Measurements from ENCODE around the gene TMEM37.
"Not testable (repeated sequence)": the region's sequence is repeated elsewhere in the genome, so short reads cannot be mapped to it uniquely, and the experiment has no call there.

Gene TMEM37, protein sequence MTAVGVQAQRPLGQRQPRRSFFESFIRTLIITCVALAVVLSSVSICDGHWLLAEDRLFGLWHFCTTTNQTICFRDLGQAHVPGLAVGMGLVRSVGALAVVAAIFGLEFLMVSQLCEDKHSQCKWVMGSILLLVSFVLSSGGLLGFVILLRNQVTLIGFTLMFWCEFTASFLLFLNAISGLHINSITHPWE

DNA sequence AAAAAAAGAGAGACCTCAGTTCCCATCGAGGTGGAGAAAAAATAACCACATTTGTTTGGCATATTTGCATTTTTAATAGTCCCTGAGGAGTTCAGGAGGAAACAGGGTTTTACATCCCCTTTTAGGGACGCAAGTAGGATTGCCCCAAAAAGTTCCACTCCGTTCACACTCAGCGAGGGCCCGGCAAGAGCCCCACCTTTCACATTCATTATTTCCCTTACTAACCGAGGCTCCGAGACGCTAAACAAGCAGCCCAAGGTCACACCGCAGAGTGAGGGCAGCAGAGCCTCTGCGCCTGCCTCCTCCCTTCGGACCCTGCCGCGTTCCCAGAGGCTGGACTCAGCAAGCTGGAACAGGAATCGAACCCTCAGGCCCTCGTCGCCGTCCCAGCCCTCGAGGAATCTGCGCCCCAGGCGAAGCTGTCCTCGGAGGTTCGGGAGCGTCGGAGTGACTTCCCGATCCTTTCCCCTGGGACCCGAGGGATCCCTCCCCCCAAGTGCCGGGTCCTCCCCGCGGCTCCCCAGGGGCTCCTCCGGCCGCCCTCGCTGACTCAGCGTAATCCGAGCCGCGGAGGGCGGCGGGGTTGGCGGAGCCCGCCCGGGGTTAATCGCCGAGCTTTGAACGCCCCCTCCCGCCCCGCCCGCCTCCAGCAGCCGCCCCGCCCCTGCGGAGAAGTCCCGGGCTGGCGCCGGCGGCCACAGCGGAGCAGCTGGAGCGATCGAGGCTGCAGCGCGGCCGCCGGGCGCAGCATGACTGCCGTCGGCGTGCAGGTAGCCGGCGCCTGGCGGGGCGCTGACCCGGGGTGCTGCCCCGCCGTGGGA lies at the start of gene TMEM37:
Gene TMEM37 (plus strand): TSS at position 700 of the 821 bp plus-strand sequence. CDS start 50 bp downstream, at position 750.
- peak; percentile 15 for DNase-seq (ENCODE audit: low spot score)

DNA sequence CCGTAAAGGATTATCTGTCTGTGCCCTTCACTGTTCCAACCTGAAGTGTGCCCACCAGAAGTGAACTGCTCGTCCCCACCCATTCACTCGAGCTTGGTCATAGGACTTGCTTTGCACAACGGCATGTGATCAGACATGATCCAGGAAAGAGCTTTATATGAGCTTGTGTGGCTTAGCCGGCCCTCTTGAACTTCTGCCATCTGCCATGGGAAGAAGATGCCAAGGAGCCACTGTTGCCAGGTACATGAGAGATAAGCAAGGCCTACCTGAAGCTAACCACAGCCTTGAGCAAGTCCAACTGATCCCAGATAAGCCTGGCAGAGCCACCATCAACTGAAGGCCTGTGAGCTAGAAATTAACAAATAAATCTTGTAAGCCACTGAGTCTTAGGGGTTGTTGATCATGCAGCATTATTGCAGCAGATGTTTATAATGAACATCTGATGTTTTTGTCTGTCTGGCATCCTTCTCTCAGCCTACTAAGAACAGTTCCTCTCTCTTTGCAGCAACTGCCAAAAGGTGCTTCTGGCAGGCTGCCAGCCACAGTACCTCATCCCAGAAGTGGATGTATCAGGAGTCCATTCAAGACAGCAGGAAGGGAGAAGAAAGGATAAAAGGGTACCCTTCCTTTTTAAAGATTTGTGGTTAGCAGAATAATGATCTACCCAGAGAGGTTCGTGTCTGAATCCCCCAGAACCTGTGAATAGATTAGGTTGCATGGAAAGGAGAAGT lies 48.1 kb upstream of the TMEM37 start:
- DNase-seq (ENCODE audit: low spot score): no peak

DNA sequence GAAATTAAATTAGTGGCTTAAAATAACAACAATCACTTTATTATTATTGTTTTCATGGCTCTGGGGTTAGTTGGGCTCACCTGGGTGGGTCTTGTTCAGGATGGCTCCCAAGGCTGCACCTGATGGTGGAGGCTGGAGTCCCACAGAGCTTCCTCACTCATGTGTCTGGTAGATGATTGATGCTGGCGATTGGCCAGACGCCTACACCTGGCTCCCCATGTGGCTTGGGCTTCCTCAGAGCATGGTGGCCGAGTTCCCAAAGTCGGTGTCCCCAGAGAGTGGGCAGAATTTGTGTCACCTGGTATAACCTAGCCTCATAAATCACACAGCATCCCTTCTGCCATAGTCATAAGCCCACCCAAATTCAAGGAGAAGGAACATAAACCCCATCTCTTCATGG lies 46.7 kb upstream of the TMEM37 start:
- DNase-seq (ENCODE audit: low spot score): no peak

DNA sequence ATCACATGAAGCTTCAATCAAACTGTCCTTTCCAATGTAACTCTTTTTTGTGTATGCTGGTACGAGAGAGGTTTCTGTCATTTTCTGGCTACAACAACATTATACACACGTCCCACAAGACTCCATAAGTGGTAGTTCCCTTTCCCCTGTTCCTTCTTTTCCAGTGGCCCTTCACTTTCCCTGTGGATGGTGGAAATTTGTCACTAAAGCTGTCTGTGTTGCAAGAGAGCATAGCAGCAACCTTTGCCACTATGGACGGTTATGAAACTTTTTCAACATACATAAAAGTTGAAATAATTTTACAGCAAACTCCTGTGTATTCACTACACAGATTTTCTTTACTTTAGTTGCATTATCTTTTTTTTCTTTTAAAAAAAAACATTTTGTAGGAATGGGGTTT lies 46.2 kb upstream of the TMEM37 start:
- no peak for DNase-seq (ENCODE audit: low spot score)

DNA sequence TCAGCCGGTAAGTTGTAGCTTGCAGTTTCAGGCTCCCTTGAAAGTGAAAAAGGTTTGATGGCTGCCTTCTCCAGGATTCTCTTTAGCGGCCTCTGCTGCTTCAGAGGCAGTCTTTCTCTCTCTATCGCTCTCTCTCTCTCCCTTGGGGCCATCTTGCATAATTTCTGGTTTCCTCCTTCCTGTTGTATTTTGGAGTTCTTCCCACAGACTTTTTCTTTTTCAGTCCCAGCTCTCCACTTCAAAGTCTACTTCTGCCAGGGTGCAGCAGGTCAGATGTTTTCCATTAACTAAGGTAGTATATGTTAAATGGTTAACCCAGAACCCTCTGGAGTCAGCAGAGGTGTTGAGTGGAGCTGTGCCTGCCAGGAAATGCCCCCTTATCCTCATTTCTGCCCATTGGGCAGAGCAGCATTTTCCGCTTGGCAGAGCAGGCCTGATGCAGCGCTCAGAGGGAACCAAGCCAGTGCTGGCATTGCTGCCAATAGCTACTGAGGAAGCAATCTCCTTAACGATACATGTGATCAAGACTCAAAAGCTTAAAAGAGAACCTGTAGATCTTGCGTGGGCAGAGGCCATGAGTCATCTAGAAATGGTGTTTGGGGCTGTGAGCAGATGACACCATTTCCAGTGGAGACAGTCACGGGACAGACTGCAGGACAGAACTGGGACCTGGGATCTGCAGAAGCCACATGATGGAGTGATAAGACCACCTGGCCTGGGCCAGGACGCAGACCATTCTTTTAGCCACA lies 44.1 kb upstream of the TMEM37 start:
- DNase-seq (ENCODE audit: low spot score): peak; percentile 61

DNA sequence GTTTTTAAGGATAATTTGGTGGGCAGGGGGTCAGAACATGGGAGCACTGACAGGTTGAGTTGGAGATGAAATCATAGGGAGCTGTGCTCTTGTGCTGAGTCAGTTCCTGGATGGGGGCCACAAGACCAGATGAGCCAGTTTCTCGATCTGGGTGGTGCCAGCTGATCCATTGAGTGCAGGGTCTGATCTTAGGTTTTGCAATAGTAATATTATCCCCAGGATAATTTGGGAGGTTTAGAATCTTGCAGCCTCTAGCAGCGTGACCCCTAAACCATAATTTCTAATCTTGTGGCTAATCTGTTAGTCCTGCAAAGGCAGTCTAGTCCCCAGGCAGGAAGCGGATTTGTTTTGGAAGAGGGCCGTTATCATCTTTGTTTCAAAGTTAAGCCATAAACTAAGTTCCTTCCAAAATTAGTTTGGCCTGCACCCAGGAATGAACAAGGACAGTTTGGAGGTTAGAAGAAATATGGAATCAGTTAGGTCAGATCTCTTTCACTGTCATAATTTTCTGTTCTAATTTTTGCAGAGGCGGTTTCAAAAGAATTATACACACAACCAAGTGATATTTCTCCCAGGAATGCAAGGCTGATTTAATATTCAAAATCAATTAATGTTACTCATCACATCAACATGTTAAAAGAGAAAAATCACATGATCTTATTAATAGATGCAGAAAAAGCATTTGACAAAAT lies 41.9 kb upstream of the TMEM37 start:
- DNase-seq (ENCODE audit: low spot score): no peak

DNA sequence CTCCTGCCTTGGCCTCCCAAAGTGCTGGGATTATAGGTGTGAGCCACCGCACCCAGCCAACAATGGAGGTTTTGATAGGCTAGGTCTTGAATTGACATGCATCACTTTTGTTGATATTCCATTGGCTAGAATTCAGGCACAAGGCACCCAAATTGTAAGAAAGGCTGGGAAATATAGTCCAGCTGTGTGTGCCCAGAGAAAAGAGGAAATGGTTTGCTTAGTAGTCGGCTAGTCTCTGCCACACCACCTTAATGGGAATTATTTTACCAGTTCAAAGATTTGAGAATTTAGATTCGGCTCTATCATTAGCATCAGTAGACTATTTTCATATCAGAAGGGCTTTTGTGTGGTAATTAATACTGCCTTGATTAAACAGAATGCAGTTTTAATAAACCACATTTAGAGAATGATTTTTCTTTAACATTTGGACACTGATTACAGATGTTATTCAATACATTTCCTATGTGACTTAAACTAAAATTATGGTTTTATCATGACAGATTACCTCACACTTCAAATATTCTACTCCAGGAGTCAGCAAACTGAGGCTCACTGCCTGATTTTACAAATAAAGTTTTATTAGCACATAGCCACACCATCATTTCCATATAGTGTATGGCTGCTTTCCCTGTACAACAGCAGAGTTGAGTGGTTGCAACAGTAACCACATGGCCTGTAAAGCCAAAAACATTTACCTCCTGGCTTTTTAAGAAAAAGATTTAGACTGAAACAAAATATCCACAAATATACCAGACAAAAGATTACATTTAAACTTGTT lies 37.5 kb upstream of the TMEM37 start:
- DNase-seq (ENCODE audit: low spot score): no peak

DNA sequence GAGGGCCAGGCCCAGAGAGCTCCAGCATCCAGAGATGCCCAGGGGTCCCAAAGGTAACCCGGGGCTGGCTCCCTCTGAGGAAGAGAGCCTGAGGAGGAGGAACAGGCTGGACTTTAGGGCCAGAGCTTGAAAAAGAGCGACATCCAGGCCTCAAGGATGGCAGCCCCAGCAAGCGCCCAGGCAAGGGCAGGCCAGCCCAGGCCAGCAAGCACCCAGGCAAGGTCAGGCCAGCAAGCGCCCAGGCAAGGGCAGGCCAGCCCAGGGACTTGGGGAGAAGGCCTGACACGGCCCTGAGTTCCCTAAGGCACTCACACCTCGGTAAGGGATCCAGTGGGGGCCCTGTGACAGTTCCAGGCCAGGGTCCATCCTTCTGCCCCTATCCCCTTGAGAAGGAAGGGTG lies 34.5 kb upstream of the TMEM37 start:
- no peak for DNase-seq (ENCODE audit: low spot score)

DNA sequence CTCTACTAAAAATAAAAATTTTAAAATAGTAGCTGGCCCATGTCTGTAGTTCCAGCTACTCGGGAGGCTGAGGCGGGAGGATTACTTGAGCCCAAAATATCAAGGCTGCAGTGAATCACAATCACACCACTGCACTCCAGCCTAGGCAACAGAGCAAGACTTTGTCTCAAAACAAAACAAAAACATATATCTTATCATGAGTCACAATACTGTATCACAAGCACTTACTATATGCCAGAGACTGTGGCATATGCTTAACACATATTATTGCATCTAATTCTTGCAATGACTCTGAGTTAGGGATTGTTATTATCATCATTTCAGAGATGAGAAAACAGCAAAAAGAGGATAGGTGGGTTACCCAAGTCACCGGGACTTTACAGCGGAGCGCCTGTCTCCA lies 29.5 kb upstream of the TMEM37 start:
- DNase-seq (ENCODE audit: low spot score): no peak

DNA sequence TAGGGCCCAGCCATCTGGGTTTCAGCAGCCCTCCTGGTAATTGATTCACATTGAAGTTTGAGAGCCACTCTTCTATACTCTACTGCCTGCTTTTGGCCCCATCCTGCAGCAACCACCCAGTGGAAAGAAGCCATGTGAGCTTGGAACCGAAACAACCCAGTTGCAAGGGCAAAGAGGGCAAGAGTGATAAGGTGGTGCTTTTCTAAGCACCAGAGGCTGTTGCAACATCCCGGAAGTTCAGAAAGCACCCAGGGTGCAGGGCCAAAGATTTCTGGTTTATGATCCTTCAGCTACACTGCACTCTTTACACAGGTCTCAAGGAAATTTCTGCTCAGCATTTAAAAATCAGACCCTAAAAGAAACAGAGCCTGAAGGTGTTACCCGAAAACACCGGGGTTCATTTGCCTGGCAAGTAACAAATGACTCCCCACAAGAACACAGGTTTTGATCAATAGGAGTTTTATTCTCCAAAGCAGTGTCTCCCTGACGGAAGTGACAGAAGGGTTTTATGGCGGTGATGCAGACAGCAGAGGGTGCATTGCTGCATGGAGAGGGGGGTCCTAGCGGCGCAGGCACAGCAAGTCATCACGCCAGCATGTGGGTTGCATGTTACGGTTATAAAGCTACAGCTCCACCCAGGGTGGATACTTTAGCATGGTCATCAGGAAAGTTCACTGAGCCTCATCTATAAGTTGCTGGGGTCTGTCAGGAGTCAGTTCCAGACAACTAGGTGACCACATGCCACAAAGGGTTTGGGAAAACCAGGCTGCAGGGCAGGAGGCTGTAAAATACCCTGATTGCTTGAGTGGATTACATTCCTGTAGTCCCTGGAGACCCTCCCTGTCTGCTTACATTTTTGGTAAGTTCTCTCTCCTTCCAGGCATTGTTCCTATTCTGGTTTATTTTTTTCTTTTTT lies 28.8 kb upstream of the TMEM37 start:
- DNase-seq (ENCODE audit: low spot score): no peak

DNA sequence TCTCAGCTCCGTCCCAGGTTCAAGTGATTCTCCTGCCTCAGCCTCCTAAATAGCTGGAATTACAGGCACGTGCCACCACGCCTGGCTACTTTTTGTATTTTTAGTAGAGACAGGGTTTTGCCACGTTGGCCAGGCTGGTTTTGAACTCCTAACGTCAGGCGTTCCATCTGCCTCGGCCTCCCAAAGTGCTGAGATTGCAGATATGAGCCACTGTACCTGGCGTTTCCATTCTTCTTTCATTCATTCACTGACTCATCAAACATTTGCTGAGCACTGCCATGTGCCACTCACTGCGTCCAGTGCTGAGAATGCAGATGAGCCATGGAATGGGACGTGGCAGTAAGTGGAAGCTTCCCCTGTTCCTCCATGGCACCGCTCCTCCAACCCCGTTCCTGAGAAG lies 28.0 kb upstream of the TMEM37 start:
- not testable (repeated sequence) for DNase-seq (ENCODE audit: low spot score)

DNA sequence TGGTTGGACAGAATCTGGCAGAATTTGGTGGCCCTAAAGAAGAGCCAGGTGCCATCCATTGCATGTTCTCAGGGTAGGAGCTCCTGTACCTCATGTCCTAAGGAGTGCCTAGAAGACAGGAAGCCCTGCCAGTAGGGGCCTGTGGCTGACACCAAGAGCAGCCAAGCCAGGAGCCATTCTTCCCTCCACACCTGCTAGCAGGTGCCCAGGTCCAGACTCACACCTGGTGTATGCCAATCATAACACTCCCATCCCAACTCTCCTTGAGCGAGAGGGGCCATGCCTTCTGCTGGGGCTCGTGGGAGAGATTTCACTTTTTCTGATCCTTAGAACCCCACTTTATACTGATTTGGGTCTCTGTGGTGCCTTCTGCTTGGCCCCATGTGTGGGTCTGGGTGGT lies 26.5 kb upstream of the TMEM37 start:
- no peak for DNase-seq (ENCODE audit: low spot score)

DNA sequence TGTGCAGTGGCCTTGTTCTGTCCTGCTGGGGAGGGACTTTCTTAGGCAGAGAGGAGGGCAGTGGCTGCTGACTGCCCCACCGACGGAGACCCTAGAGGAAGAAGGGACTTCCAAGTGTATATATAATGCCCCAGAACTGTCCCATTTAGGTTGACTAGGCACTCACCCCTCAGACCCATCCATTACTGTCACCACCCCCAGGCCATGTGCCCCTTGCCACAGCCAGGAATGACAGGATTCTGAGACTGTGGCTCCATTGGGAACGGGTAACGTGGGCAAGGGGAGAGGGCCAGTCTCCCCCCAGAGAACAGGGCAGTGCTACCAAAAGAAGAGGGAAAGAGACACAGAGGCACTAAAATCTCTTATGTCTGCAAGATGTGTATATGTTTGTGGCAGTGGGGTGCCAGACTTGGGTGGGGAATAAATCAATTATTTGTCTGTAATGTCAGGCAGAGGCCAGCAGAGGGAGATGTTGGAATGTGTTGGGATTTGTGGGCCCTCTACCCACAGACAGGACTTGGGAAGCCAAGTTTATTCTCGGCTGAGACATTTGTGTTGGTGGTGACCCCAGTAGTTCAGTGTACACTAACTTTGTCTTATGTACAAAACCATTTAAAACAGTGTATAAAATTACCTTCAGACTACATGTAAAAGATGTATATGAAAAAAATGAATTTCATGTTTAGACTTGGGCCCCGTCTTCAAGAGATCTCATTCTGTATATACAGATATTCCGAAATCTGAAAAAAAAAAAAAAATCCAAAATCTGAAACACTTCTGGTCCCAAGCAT lies 24.0 kb upstream of the TMEM37 start:
- DNase-seq (ENCODE audit: low spot score): peak; percentile 60

DNA sequence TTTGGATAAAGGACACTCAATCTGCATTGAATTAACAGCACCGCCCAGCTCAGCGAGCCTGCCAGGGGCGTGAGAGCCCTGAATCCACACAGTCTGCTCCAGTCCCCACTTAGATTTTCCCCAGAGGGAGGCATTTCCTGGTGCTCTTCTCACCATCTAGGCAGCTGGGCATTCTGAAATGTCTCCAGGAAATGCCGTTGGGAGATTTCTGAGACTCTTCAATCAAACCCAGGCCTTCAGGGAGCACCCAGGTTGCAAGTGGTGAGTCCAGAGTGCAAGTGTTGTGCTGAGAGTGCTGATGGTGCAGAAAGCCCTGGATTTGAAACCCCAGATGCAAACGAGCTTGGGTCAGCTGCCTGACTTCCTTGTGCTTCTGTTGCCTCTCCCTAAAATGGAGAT lies 23.4 kb upstream of the TMEM37 start:
- DNase-seq (ENCODE audit: low spot score): no peak

DNA sequence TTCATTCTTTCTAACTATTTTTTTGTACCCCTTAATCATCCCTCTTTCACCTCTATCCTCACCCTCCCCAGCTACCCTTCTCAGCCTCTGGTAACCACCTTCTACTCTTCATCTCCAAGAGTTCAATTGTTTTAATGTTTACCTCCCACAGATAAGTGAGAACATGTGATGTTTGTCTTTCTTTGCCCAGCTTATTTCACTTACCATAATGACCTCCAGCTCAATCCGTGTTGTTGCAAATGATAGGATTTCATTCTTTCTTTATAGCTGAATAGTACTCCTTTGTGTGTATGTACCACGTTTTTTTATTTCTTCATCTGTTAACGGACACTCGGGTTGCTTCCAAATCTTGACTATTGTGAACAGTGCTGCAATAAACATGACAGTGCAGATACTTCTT lies 22.1 kb upstream of the TMEM37 start:
- no peak for DNase-seq (ENCODE audit: low spot score)

DNA sequence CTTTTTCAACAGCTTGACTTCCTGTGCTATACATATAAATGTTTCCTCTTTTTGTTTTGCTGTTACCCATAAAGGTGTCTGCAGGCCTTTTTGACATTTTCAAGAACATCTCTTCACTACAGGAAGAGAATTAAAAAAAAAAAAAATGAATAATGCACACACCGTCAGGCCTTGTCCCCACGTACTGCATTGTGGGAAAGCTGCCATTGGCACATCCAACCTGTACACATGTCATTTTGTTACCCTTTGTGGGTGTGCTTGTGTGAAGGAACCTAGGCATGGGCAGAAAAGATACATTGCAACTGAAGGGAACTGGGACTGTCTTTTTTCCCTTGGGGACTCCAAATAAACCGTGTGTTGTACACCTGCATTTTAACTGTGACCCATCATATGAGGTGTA lies 16.8 kb upstream of the TMEM37 start:
- no peak for DNase-seq (ENCODE audit: low spot score)

DNA sequence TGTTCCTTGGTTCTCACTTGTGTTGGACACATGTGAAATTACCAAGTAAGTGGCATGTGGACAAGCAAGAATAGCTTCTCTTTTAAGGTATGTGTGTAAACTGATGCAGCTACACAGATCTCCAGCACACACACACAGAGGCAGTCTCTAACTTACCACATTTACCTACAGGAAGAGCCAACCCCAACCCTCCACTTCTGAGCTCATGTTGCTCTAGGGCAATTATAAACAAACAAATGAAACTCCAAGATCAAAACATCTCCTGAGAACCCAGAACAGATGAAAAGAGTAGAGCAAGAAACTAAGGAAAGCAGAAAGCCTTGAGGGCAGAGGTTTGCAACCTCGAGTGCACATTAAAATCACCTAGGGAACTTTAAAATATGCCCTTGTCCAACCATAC lies 16.0 kb upstream of the TMEM37 start:
- DNase-seq (ENCODE audit: low spot score): no peak

DNA sequence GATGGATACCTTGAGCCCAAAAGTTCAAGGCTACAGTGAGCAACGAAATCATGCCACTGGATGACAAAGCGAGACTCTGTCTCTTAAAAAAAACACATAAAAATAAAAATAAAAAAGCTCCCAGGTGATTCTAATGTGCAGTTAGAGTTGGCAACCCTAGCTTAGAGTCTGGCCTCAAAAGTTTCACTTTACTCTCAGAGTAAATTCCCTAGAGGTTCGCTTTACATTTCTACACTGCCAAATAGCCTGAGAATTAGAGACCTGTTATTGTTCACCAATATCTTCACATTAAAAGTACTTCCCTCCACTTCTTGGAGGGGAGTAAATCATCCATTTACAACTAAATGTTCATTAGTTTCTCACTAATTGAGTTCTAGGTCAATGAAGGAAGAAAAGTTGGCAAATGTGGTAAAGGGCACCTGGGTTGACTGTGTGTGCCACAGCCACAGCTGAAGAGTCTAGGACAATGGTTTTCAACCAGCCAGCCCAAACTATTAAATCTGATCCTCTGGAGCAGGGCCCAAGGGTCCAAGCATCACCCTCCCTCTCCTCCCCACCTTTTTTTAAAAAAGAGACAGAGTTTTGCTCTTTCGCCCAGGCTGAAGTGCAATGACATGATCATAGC lies 15.2 kb upstream of the TMEM37 start:
- DNase-seq (ENCODE audit: low spot score): no peak

DNA sequence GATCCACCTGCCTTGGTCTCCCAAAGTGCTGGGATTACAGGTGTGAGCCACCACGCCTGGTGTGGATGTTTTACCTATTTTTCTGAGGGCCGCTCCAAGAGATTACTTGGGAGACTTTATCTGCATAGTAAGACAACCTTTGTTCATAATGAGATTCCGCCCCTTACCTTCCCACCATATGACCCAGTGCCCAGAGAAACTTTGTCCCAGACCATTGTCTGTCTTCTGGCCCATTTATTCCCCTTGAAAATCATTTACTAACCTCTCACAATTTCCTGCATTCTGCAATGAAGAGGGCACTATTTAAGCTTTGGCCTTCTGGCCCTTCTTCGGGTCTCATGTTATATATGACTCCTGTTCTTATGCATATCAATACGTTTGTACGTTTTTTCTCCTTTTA lies 13.7 kb upstream of the TMEM37 start:
- no peak for DNase-seq (ENCODE audit: low spot score)

All from globus pallidus (tissue), 1 donor.